Psoas muscle (tissue), 8 donors: ENCODE data around the gene TIPIN. TPM values are rescaled to one million over a fixed set of nuclear protein-coding genes. Genes with fewer than 3 reads are reported as not detected.

Experiments used
- ATAC-seq, 4 donors: fragments of 200-7000 bp; cut with Tn5 transposase; one replicate each; pipeline ENCODE4 v1.9.1; 2020; ENCODE audit warnings: moderate library complexity in 3 of 4, mild to moderate bottlenecking in 2 of 4
- DNase-seq, 2 donors: peaks; one replicate each; pipeline ENCODE4 v3.0.0-alpha.2; 2020
- H3K27ac ChIP-seq: fragments of 200-600 bp; one replicate; pipeline ENCODE4 v1.8.0; 2022
- H3K27me3 ChIP-seq, 3 donors: fragments of 200-600 bp in 1 of 3; one replicate each; pipeline versions ENCODE4 v1.6.1 to v1.8.0; 2013 to 2022; ENCODE audit warnings: low read length in 2 of 3, mild to moderate bottlenecking in 2 of 3, moderate library complexity in 1 of 3; ENCODE audit not compliant: insufficient read depth in 3 of 3
- H3K36me3 ChIP-seq, 2 donors: fragments of 200-600 bp in 1 of 2; one replicate each; pipeline versions ENCODE4 v1.6.1 to v1.8.0; 2013 to 2022; ENCODE audit warnings: low read depth in 1 of 2, mild to moderate bottlenecking in 1 of 2, moderate library complexity in 1 of 2; ENCODE audit not compliant: insufficient read depth in 1 of 2
- H3K4me1 ChIP-seq: fragments of 200-600 bp; one replicate; pipeline ENCODE4 v1.8.0; 2022
- H3K4me3 ChIP-seq: fragments of 200-600 bp; one replicate; pipeline ENCODE4 v1.8.0; 2022; ENCODE audit warnings: mild to moderate bottlenecking
- H3K9me3 ChIP-seq: fragments of 200-600 bp; one replicate; pipeline ENCODE4 v1.8.0; 2022
- WGBS, 3 donors: extraction: QIAGEN DNeasy Blood & Tissue Kit; methylation state at CpG; one replicate each; pipeline versions ENCODE4 v1.1.6 to v1.1.7; 2013; 5-methylcytosine and 5-hydroxymethylcytosine counted together
- intact Hi-C, 2 donors: fragments of 100-400 bp; cut with DNase I; formaldehyde crosslinking; loops; one replicate each; pipeline versions ENCODE4 v1.11.0 to v1.14.2; 2022
- polyA plus RNA-seq, 3 donors: library from polyadenylated mRNA; stranded (reverse); fragments of 200-250 nt; gene quantifications; one replicate each; pipeline ENCODE4 v1.2.3, GENCODE V29; 2013
- total RNA-seq, 4 donors: library from RNA; stranded (reverse); fragmentation: NEBNext Ultra II Directional in 2 of 4; extraction: Animal tissue kit (Norgen Biotek cat#: 25700) in 2 of 4; gene quantifications; one replicate each; pipeline versions ENCODE4 v1.2.1 to v1.2.4, GENCODE V29; 2021 to 2023
- TF ChIP-seq, protein P1 (sequence below): fragments of 200-600 bp; IDR thresholded peaks from one replicate; pipeline ENCODE4 v1.8.0; 2022; ENCODE audit warnings: antibody characterized with exemption
- donor health status: healthy with polysubstance abuse.
- donor health status: DM: no; HTN: no; CAD: no; lungs with moderate emphysema.
- donor health status: Bipolar disorder and iron deficiency.
- donor health status: healthy.
- donor health status: DM: yes; HTN: yes; CAD: no.
- donor health status: DM: no; HTN: no; CAD: no.
- donor health status: DM: no; HTN: no; CAD: no.
- donor health status: DM: yes; HTN: yes; CAD: no.

The TIPIN gene
- total and polyA plus RNA-seq, 7 donors = 3.1 to 7.5 (median 4.9) TPM

DNA sequence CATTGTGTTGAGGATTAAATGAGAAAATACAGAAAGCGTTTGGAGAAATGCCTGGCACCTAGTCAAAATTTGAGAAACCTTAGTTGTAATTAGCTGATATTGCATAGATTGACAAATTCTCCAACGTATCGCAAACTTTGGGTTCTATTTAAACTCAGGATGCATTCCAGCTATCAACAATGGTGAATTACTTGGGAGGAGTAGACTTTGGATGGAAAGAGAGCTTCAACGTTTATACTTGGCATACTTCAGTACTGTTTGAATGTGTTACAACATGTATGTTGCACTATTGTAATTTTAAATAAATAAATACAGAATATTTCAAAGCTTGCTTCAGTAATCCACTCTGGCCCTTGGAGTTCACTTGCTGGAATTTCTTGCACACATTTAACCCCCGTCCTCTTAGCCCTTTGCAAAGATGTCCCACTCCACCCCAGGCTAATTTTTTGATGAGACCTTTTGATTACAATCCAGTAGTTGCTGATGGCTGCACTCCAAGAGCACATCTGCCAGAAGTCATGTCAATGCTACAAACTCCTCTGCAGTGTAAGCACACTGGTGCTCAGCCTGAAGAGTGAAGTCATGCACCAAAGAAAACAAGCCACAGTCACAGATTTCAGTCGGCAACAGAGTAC, 67.8 kb downstream of the TIPIN start:
- H3K27me3 ChIP-seq = no peaks in the 10 kb centered on the region
- DNase-seq (no peak), ATAC-seq (no peak)
- TF ChIP-seq, protein P1, sequence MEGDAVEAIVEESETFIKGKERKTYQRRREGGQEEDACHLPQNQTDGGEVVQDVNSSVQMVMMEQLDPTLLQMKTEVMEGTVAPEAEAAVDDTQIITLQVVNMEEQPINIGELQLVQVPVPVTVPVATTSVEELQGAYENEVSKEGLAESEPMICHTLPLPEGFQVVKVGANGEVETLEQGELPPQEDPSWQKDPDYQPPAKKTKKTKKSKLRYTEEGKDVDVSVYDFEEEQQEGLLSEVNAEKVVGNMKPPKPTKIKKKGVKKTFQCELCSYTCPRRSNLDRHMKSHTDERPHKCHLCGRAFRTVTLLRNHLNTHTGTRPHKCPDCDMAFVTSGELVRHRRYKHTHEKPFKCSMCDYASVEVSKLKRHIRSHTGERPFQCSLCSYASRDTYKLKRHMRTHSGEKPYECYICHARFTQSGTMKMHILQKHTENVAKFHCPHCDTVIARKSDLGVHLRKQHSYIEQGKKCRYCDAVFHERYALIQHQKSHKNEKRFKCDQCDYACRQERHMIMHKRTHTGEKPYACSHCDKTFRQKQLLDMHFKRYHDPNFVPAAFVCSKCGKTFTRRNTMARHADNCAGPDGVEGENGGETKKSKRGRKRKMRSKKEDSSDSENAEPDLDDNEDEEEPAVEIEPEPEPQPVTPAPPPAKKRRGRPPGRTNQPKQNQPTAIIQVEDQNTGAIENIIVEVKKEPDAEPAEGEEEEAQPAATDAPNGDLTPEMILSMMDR = no peak
- H3K4me3 ChIP-seq = no peak overlapping the region
- intact Hi-C loops = loop anchor here (5.0 to 10.0 kb wide), 5 partner anchors 36 to 654 kb away; partner anchors contain the start of gene MEGF11 (in 1 of the 2)
- no peak overlapping the region for H3K27ac ChIP-seq
- no peaks in the 10 kb centered on the region for H3K9me3 ChIP-seq
- H3K4me1 ChIP-seq = peaks cover 12% of the 10 kb centered on the region
- H3K36me3 ChIP-seq = no peaks in the 10 kb centered on the region
- WGBS, 3 donors = 66 to 70% (median 67%) methylated on average over 6 of the region's 6 CpGs

DNA sequence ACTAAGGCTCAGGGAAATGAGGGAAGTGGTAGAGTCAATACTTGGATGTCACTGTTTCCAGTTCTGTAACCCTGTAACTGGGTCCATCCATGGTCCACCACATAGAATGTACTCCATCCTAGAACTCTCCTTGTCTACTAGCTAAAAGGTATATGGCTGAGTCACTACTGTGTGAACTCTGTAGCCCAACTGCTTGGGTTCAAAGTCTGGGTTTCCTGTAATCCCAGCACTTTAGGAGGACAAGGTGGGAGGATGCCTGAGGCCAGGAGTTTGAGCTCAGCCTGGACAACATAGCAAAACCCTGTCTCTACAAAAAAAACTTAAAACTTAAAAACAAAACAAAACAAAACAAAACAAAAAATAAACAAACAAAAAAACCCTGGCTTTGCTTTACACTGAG, 68.4 kb downstream of the TIPIN start:
- Histone ChIP-seq H3K27me3 (no peaks in the 10 kb centered on the region), H3K36me3 (no peaks in the 10 kb centered on the region), H3K4me1 (peaks cover 12% of the 10 kb centered on the region), H3K4me3 (no peak overlapping the region), H3K27ac (no peak overlapping the region), H3K9me3 (no peaks in the 10 kb centered on the region)
- DNase-seq (no peak), ATAC-seq (no peak)
- TF ChIP-seq, protein P1 = no peak
- intact Hi-C loops = loop anchor here (5.0 to 10.0 kb wide), 5 partner anchors 36 to 653 kb away; partner anchors contain the start of gene MEGF11 (in 1 of the 2)

DNA sequence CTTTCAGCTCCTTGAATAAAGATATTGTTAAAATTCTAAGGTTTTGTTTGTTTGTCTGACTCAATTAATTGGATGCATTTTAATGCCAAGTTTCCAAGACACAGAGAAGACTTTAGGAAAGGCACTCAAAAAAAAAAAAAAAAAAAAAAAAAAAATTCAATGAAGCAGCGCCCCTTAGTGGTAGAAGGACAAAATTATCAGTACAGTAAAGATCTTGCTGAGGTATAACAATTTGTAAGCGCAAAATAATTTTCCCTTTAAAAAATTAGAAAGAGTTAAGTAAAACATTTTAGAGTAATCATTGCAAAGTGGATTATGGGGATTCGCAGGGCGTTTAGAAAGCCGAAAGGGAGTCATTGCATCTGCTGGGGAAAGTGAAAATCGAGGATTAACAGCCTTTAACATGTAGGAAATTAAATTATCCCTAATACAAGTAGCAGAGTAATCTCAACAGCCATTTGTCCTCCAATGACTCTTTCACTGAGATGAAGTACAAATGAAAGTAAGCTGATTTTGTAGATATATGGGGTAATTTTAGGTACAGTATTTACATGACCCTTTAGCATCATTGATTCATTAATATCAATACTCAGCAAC, 68.9 kb downstream of the TIPIN start:
- intact Hi-C loops = loop anchor here (5.0 to 10.0 kb wide), 5 partner anchors 35 to 653 kb away; partner anchors contain the start of gene MEGF11 (in 1 of the 2)
- ATAC-seq = peak in 1 of 4 donors; percentile 52

More for the DNA sequence above, 68.9 kb downstream of the TIPIN start:
- Histone ChIP-seq H3K4me1 (peaks cover 9% of the 10 kb centered on the region), H3K4me3 (no peak overlapping the region), H3K9me3 (no peaks in the 10 kb centered on the region), H3K27ac (no peak overlapping the region), H3K27me3 (no peaks in the 10 kb centered on the region), H3K36me3 (no peaks in the 10 kb centered on the region)
- no peak for DNase-seq
- TF ChIP-seq, protein P1 = peak; percentile 61
- WGBS, 3 donors = 16 to 19% (median 16%) methylated on average over 6 of the region's 6 CpGs

Other genes starting within 250 kb of the TIPIN start
- gene MEGF11, start 102.9 kb downstream of the TIPIN start, total RNA-seq = not detected
- gene MEGF11, start 102.9 kb downstream of the TIPIN start, polyA plus RNA-seq = under 1 TPM in 2 of 3 donors, not detected in 1; 0.04 to 0.05 TPM
- 10 to 100 TPM; 27.8 to 38.7 (median 34.9) TPM for gene DIS3L, start 63.1 kb downstream of the TIPIN start, total RNA-seq
- 10 to 100 TPM; 11.0 to 41.5 (median 21.8) TPM for gene DIS3L, start 63.1 kb downstream of the TIPIN start, polyA plus RNA-seq
- gene MAP2K1, start 30.2 kb upstream of the TIPIN start, total RNA-seq = 10 to 100 TPM; 56.3 to 90.0 (median 64.8) TPM
- 100 to 1,000 TPM in 1 of 3 donors, 10 to 100 TPM in 2; 66.9 to 135 (median 84.7) TPM for gene MAP2K1, start 30.2 kb upstream of the TIPIN start, polyA plus RNA-seq
- gene SNAPC5, start 141.1 kb upstream of the TIPIN start, total RNA-seq = 10 to 100 TPM; 32.7 to 50.3 (median 33.4) TPM
- 10 to 100 TPM; 34.7 to 86.0 (median 51.8) TPM for gene SNAPC5, start 141.1 kb upstream of the TIPIN start, polyA plus RNA-seq
- 1,000 to 10,000 TPM; 1,435 to 2,180 (median 2,033) TPM for gene RPL4, start 148.2 kb upstream of the TIPIN start, total RNA-seq
- 1,000 to 10,000 TPM; 2,343 to 3,153 (median 2,635) TPM for gene RPL4, start 148.2 kb upstream of the TIPIN start, polyA plus RNA-seq
- gene ZWILCH, start 148.6 kb upstream of the TIPIN start, total RNA-seq = 1 to 10 TPM; 2.2 to 4.2 (median 2.6) TPM
- gene ZWILCH, start 148.6 kb upstream of the TIPIN start, polyA plus RNA-seq = 1 to 10 TPM; 1.5 to 4.5 (median 2.9) TPM
- not detected for gene LCTL, start 209.3 kb upstream of the TIPIN start, total RNA-seq
- not detected for gene LCTL, start 209.3 kb upstream of the TIPIN start, polyA plus RNA-seq